K562 (cell line): ENCODE results near the gene STING1. TPM values are rescaled to one million over a fixed set of nuclear protein-coding genes. Genes with fewer than 3 reads are reported as not detected.
A peak's percentile ranks its signal among the peaks of the same experiment; 100 is the strongest.

Experiments
- BRCA1 ChIP-seq, 2 experiments: fragments of 450-650 bp in 1 of 2; sonication (generic) in 1 of 2; formaldehyde crosslinking in 1 of 2; IDR thresholded peaks; 2 replicates each; pipeline versions ENCODE4 v1.5.0 to v1.6.1; 2017 to 2020; ENCODE audit warnings: mild to moderate bottlenecking in 1 of 2, missing genetic modification reagents in 1 of 2
- CBFA2T2 ChIP-seq: fragments of 450-650 bp; conservative IDR thresholded peaks from 2 replicates; pipeline ENCODE4 v1.6.1; 2017; ENCODE audit warnings: mild to moderate bottlenecking
- CBX2 ChIP-seq: fragments of 200-600 bp; sonication (generic); IDR thresholded peaks from one replicate; pipeline ENCODE4 v1.6.1; 2012; ENCODE audit warnings: mild to moderate bottlenecking, low read length, inconsistent platforms; ENCODE audit not compliant: insufficient read depth, poor library complexity, severe bottlenecking
- EGR1 ChIP-seq: fragments of 450-650 bp; conservative IDR thresholded peaks from 2 replicates; pipeline ENCODE4 v1.6.1; 2017; ENCODE audit warnings: mild to moderate bottlenecking
- FOXK2 ChIP-seq, 2 experiments: fragments of 450-650 bp; IDR thresholded peaks in 1 of 2; conservative IDR thresholded peaks in 1 of 2; 2 replicates each; pipeline ENCODE4 v1.6.1; 2016; ENCODE audit warnings: low read depth in 2 of 2, mild to moderate bottlenecking in 1 of 2
- HLTF ChIP-seq: fragments of 450-650 bp; IDR thresholded peaks from 2 replicates; pipeline ENCODE4 v1.6.1; 2016
- NCOR1 ChIP-seq: fragments of 450-650 bp; IDR thresholded peaks from 2 replicates; pipeline ENCODE4 v1.6.1; 2016; ENCODE audit warnings: mild to moderate bottlenecking, moderate library complexity
- NR0B1 ChIP-seq: fragments of 450-650 bp; IDR thresholded peaks from one replicate; pipeline ENCODE4 v1.6.1; 2018; ENCODE audit warnings: mild to moderate bottlenecking, moderate library complexity; ENCODE audit not compliant: partially characterized antibody
- NR1H2 ChIP-seq: sonication (generic); formaldehyde crosslinking; IDR thresholded peaks from 2 replicates; pipeline ENCODE4 v1.4.0; 2020; ENCODE audit warnings: mild to moderate bottlenecking, missing genetic modification reagents
- NUFIP1 ChIP-seq: fragments of 450-650 bp; IDR thresholded peaks from 2 replicates; pipeline ENCODE4 v1.6.1; 2018; ENCODE audit not compliant: partially characterized antibody
- PCBP2 ChIP-seq: fragments of 200-400 bp; formaldehyde crosslinking; IDR thresholded peaks from 2 replicates; pipeline ENCODE4 v1.6.1; 2018; ENCODE audit warnings: low read length, low read depth, mild to moderate bottlenecking, moderate library complexity; ENCODE audit not compliant: poor library complexity, severe bottlenecking
- RBM14 ChIP-seq: fragments of 200-400 bp; formaldehyde crosslinking; IDR thresholded peaks from 2 replicates; pipeline ENCODE4 v1.6.1; 2018; ENCODE audit warnings: low read depth, mild to moderate bottlenecking, low read length, moderate library complexity, borderline replicate concordance; ENCODE audit not compliant: insufficient read depth
- SMAD3 ChIP-seq: fragments of 450-650 bp; formaldehyde crosslinking; conservative IDR thresholded peaks from 2 replicates; pipeline ENCODE4 v1.4.0; 2020; ENCODE audit warnings: mild to moderate bottlenecking
- SMAD4 ChIP-seq: fragments of 250-450 bp; sonication (Bioruptor Pico); conservative IDR thresholded peaks from 2 replicates; pipeline ENCODE4 v1.8.0; 2021; ENCODE audit warnings: inconsistent platforms, mild to moderate bottlenecking, moderate library complexity
- SMC3 ChIP-seq: conservative IDR thresholded peaks from 2 replicates; pipeline ENCODE4 v1.6.1; 2011; ENCODE audit warnings: low read depth, low read length, improper control_type of control experiment; ENCODE audit not compliant: insufficient read depth
- SRF ChIP-seq, 2 experiments: fragments of 250-450, 450-650 bp in 1 of 2; sonication (Bioruptor Pico) in 1 of 2; sonication (generic) in 1 of 2; formaldehyde crosslinking; IDR thresholded peaks; 2 replicates each; pipeline versions ENCODE4 v1.5.0 to v1.5.1; 2020 to 2022; ENCODE audit warnings: mild to moderate bottlenecking in 1 of 2, missing genetic modification reagents in 1 of 2
- WHSC1 ChIP-seq: IDR thresholded peaks from one replicate; pipeline ENCODE4 v1.6.1; 2012; ENCODE audit warnings: low read length, control low read depth, inconsistent platforms
- ZBTB9 ChIP-seq: fragments of 450-650 bp; formaldehyde crosslinking; IDR thresholded peaks from 2 replicates; pipeline ENCODE4 v1.4.0; 2020; ENCODE audit warnings: mild to moderate bottlenecking, moderate library complexity
- ZNF175 ChIP-seq: fragments of 200-800 bp; sonication (Bioruptor generic); IDR thresholded peaks from 2 replicates; pipeline ENCODE4 v1.6.1; 2016; ENCODE audit warnings: low read depth, mild to moderate bottlenecking, missing genetic modification characterization, missing compliant biosample characterization
- ZNF436 ChIP-seq: fragments of 250-450, 450-650 bp; sonication (Bioruptor Pico); formaldehyde crosslinking; IDR thresholded peaks from 2 replicates; pipeline ENCODE4 v1.7.0; 2020; ENCODE audit warnings: mild to moderate bottlenecking
- ZNF717 ChIP-seq: fragments of 250-450 bp; sonication (Bioruptor Pico); IDR thresholded peaks from 2 replicates; pipeline ENCODE4 v1.5.0; 2021
- ZNF766 ChIP-seq: fragments of 200-800 bp; sonication (Bioruptor generic); conservative IDR thresholded peaks from 2 replicates; pipeline ENCODE4 v1.6.1; 2016; ENCODE audit warnings: missing genetic modification characterization, missing compliant biosample characterization
- polyA plus RNA-seq, 8 experiments: library from polyadenylated mRNA; depleted of rRNA in 4 of 8; stranded (reverse) in 5 of 8; unstranded in 3 of 8; fragments of >200 nt; fragmentation: Nextera tagmentation in 2 of 8; fragmentation: Illumina TruSeq in 1 of 8; extraction: Ambion mirVana in 2 of 8; extraction: Trizol in 1 of 8; gene quantifications; 2 replicates each; pipeline versions ENCODE4 v1.2.1 to v1.2.3, GENCODE V29; 2011 to 2014; ENCODE audit warnings: inconsistent platforms in 1 of 8, missing spikeins in 1 of 8
- total RNA-seq, 7 experiments: library from RNA; depleted of rRNA in 6 of 7; stranded (reverse); fragments of >200 nt in 6 of 7; fragmentation: Illumina TruSeq in 2 of 7; extraction: Trizol in 2 of 7; gene quantifications; 2 replicates each; pipeline versions ENCODE4 v1.2.1 to v1.2.3, GENCODE V29; 2011 to 2021; ENCODE audit warnings: low replicate concordance in 1 of 7
- TF ChIP-seq, protein P1 (sequence below): sonication (generic); formaldehyde crosslinking; IDR thresholded peaks from 2 replicates; pipeline ENCODE4 v1.8.0; 2022; ENCODE audit warnings: mild to moderate bottlenecking, missing genetic modification reagents, borderline replicate concordance

The STING1 gene
- total and polyA plus RNA-seq, 9 of the 15 experiments (the other 6 are each of a cell fraction or from before 2014, with no cell fraction given), result 20.8 to 69.1 (median 44.7) TPM

DNA sequence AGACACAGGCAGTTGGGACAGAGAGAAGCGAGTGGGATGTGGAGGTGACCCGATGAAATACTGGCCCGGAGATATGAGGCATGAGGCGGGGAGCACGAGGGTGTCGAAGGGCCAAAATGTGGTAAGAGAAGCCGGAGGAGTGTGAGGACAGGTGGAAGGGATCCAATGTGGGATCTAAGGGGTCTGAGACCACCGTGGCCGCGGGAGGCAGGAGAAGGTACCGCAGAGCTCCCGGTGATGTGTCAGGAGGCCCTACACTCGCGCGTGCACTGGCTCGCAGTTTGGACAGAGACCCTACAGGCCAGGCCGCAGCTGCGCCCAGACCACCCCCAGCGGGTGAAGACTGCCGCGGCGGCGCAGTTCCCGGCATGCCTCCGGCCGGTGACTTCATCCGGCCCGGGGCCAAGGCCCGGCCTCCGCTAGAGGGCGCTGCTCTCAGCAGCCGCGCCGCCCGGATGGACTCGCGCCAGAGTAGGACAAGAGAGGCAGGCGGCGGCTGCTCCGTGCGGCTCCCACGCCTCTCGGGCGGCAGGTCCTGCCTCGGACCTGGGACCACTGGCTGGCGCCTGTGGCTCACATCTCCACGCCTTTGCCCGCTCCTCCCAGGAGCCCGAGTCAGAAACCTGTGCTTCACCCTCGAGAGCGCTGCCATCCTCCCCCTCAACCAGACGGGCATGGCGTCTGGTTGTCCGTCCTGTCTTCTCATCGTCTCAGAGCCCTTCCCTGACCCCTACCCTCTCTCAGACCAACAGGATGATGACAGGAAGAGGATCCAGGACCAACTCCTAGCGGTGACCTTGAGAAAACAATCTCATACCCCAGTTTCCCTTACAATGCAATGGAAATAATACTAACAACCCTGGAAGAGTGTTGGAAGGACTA lies 35.4 kb upstream of the STING1 start (continued):
- peak; percentile 61 for TF ChIP-seq ZNF175 (CRISPR knock-in tag)
- peak; percentile 76 for TF ChIP-seq SMC3
- peak; percentile 83; the same call in 1 of the 2 replicates for TF ChIP-seq ZBTB9 (CRISPR knock-in tag)
- TF ChIP-seq PCBP2, result no peak
- TF ChIP-seq NR1H2 (CRISPR knock-in tag), result peak; percentile 92
- TF ChIP-seq SMAD3 (CRISPR knock-in tag), result peak; percentile 71; the same call in 1 of the 2 replicates
- TF ChIP-seq CBFA2T2, result no peak
- TF ChIP-seq SRF (CRISPR knock-in tag; IDR thresholded peaks at IDR 0.05), result peak in 1 of 2 experiments; percentile 74; a peak in 1 of 4 replicates
- TF ChIP-seq HLTF, result peak; percentile 60; the same call in 1 of the 2 replicates
- TF ChIP-seq WHSC1, result no peak
- TF ChIP-seq ZNF717 (CRISPR knock-in tag), result no peak
- TF ChIP-seq NUFIP1, result no peak
- peak; percentile 98 for TF ChIP-seq SMAD4 (CRISPR knock-in tag)
- TF ChIP-seq, protein P1, sequence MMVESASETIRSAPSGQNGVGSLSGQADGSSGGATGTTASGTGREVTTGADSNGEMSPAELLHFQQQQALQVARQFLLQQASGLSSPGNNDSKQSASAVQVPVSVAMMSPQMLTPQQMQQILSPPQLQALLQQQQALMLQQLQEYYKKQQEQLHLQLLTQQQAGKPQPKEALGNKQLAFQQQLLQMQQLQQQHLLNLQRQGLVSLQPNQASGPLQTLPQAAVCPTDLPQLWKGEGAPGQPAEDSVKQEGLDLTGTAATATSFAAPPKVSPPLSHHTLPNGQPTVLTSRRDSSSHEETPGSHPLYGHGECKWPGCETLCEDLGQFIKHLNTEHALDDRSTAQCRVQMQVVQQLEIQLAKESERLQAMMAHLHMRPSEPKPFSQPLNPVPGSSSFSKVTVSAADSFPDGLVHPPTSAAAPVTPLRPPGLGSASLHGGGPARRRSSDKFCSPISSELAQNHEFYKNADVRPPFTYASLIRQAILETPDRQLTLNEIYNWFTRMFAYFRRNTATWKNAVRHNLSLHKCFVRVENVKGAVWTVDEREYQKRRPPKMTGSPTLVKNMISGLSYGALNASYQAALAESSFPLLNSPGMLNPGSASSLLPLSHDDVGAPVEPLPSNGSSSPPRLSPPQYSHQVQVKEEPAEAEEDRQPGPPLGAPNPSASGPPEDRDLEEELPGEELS (CRISPR knock-in tag), result no peak
- peak; percentile 66 for TF ChIP-seq EGR1
- TF ChIP-seq RBM14, result 0 out of 2 replicates have a peak, but pooled peaks have one; percentile 60
- TF ChIP-seq FOXK2 (conservative IDR thresholded peaks at IDR 0.05 in 1 of 2, IDR thresholded peaks at IDR 0.05 in 1 of 2; ENCODE audit: low read depth in 2 of 2), result peak in 1 of 2 experiments; percentile 38; a peak in 2 of 4 replicates
- TF ChIP-seq NCOR1, result peak; percentile 52
- no peak for TF ChIP-seq ZNF436 (CRISPR knock-in tag)
- TF ChIP-seq BRCA1 (IDR thresholded peaks at IDR 0.05), result no peak
- no peak for TF ChIP-seq BRCA1 (CRISPR knock-in tag; IDR thresholded peaks at IDR 0.05)
- peak; percentile 43; the same call in 1 of the 2 replicates for TF ChIP-seq ZNF766
- no peak for TF ChIP-seq CBX2
- no peak for TF ChIP-seq NR0B1
